Astrocyte of the cerebellum (primary cell): ENCODE data around the gene C6orf15.
"Not testable (repeated sequence)": the region's sequence is repeated elsewhere in the genome, so short reads cannot be mapped to it uniquely, and the experiment has no call there.

Experiments used
- DNase-seq: peaks from one replicate; pipeline ENCODE4 v3.0.0-alpha.2; 2011; ENCODE audit warnings: low read depth
- H3K4me3 ChIP-seq: 2 replicates; pipeline ENCODE4 v1.5.1; 2011; ENCODE audit warnings: mild to moderate bottlenecking, low read depth, low read length, moderate library complexity
- in situ Hi-C: cut with HindIII; loops from 2 replicates; pipeline ENCODE4 v1.10.0; 2017; ENCODE audit warnings: low sequenced_read_pairs
- TF ChIP-seq, protein P1 (sequence below): IDR thresholded peaks from 2 replicates; pipeline ENCODE4 v1.5.1; 2012; ENCODE audit warnings: low read length, low read depth, moderate library complexity, mild to moderate bottlenecking; ENCODE audit errors: missing control alignments

C6orf15 gene

GRCh38 chr6:31068669-31069340, 43.6 kb downstream of the C6orf15 start:
- peak; percentile 65 for DNase-seq
- H3K4me3 ChIP-seq, result no peak overlapping the region
- TF ChIP-seq, protein P1, sequence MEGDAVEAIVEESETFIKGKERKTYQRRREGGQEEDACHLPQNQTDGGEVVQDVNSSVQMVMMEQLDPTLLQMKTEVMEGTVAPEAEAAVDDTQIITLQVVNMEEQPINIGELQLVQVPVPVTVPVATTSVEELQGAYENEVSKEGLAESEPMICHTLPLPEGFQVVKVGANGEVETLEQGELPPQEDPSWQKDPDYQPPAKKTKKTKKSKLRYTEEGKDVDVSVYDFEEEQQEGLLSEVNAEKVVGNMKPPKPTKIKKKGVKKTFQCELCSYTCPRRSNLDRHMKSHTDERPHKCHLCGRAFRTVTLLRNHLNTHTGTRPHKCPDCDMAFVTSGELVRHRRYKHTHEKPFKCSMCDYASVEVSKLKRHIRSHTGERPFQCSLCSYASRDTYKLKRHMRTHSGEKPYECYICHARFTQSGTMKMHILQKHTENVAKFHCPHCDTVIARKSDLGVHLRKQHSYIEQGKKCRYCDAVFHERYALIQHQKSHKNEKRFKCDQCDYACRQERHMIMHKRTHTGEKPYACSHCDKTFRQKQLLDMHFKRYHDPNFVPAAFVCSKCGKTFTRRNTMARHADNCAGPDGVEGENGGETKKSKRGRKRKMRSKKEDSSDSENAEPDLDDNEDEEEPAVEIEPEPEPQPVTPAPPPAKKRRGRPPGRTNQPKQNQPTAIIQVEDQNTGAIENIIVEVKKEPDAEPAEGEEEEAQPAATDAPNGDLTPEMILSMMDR, result peak; percentile 96
- in situ Hi-C loops, result no loop called here

GRCh38 chr6:31067891-31068668, 44.3 kb downstream of the C6orf15 start:
- in situ Hi-C loops, DNase-seq, H3K4me3 ChIP-seq: not testable (repeated sequence)

DNA sequence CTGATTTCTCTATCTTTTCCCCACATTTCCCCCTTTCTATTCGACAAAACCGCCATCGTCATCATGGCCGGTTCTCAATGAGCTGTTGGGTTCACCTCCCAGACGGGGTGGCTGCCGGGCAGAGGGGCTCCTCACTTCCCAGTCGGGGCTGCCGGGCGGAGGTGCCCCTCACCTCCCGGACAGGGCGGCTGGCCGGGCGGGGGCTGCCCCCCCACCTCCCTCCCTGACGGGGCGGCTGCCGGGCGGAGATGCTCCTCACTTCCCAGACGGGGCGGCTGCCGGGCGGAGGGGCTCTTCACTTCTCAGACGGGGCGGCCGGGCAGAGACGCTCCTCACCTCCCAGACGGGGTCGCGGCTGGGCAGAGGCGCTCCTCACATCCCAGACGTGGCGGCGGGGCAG, 45.3 kb downstream of the C6orf15 start:
- H3K4me3 ChIP-seq, in situ Hi-C loops, DNase-seq: not testable (repeated sequence)

DNA sequence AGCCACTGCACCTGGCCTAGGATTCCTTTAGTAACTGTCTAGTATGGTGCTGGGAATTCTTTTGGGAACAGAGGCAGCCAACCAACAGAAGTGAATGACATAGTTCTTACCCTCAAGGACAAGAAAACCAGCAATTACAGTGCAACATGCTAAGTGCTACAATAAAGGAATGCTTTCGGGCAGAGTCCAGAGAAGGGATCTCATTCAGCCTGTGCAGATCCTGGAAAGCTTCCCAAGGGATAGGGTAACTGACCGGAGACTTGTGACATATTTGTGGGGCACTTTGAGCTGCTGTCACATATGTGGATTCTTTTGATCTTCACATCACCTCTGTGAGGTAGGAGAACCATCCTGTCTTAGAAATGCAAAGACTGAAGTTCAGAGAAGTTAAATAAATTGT, 46.8 kb downstream of the C6orf15 start:
- in situ Hi-C loops, result no loop called here
- TF ChIP-seq, protein P1, result no peak
- no peak for DNase-seq
- no peak overlapping the region for H3K4me3 ChIP-seq

GRCh38 chr6:31063906-31064435, 48.4 kb downstream of the C6orf15 start:
- no peak for DNase-seq
- TF ChIP-seq, protein P1, result no peak
- no peak overlapping the region for H3K4me3 ChIP-seq
- in situ Hi-C loops, result no loop called here
